Superior temporal gyrus (tissue), 1 donor: ENCODE data around the gene DLX5.

Experiments used
- DNase-seq: peaks from one replicate; pipeline ENCODE4 v3.0.0-alpha.2; 2016; ENCODE audit errors: extremely low spot score

DLX5 gene

DNA sequence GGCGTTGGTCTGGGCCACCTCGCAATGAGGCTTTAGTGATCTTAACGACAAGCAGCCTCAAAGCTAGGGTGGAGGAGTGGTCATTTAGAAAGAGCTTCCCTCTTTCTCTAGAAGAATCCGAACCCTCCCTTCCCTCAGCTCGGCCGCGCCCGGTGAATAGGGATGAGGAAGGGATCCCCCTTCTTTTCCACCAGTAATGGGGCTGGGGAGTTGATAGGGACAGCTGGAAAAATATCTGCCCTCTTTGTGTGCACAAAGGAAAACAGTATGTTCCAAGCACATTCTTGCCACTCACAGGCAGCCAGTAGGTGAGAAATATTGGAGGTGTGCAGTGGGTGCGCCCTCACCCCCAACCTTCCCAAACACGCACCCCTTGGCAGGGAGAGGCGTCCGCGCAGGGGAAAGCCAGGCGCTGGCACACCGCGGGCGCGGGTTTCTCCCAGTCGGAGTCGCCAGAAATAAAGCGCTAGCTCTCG, 6.5 kb downstream of the DLX5 start:
- no peak for DNase-seq

DNA sequence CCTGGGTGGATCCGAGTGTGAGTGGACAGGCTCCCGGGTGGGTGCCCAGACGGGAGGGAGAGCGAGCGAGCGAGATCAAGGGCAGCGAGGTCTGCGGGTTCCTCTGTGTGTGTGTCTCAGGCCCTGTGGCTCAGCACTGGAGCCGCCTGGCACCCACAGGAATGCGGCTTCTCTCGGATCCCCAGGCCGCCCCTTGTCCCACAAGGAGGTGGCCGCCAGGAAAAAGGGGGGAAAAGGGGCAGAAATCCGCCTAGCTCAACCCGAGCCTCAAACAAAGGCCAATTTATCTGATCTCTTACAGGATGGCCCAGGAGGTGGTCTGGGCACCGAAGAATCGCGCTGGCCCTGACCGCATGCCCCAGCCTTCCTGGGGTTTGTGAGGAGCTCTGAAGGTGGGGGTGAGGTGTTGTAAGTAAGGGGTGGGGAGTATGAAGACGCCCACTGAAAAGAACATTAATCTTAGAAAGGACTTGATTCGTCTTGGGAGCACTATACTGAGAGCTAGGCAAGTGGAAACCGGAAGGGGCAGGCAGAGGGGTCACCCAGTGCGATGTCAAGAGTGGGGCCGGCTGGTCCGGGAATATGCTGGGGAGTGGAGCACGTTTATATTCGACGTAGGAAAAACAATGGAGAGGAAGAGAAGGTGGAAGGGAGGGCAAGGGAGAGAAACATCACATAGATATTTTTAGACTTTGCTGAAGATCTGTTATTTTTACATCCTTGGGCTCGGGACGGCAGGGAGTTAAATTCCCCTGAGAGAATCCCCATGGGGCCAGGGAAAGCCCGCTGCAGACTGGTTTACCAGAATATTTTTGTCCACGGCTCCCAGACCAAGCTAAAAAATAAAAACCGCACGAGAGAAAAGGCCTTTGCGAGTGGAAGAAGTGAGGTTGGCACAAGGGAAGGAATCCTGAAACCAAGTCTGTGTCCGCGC, 7.2 kb downstream of the DLX5 start:
- no peak for DNase-seq

DNA sequence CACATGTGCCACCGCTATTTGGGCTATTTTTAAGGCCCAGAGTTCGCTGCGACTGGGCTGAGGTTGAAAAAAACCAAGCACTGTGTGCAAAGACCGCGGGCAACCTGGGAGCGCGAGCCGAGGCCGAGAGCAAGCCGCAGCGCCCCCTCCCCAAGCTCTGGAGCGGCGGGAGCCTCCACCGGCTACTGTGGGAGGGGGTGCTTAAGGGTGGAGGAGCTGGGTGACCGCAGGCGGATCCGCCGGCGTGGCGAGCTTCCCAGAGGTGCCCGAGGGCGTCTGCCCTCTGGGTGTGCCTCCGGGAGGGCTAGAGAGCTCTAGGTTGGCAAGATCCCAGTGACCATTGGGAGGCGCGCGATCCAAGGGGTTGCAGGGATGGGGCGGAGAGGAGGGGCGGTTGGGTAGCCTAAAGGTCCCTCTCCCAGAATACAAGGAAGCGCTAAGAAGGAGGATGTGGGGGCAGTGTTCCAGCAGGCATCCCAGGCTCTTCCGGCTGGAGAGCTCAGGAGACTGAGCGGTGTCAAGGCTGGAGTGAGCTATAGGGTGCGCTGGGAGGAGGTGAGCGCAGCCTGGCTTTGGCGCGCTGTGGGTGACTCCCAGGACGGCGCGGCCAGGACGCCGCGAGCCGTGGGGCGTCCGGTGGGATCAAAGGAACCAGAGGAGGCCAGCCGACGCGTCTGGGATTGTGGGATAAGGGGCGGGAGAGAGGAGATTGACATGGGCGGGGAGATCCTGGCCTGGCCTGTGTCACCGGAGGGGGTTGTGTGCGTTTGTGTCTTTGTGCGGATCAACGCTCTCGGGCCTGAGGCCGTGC, 8.0 kb downstream of the DLX5 start:
- no peak for DNase-seq

DNA sequence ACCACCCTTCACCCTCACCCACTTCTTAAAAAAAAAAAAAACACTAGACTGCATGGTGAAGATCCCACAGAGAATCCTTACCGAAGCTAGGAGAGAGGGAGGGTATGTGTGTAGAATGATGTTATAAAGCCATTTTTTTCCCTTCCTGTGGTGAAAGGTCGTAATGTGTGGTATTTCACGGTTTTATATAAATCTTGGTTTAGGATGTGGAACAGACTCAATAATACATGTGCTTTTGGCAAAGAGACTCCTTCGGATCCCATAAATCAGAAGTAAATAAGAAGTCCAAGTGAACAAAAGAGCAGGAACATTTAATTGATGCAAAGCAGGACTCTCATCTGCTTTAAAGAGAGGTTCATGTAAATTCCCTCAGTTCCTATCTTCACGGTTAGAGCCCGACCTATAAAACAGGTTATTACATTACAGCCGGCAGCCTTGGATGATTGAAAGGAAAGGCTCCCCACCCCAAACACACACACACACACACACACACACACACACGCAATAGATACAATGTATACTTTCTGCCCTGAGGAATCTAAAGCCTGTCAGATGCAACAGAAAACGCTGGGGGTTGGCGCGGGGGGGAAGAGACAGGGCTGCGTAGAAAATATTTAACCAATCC, 8.8 kb downstream of the DLX5 start:
- DNase-seq: no peak

DNA sequence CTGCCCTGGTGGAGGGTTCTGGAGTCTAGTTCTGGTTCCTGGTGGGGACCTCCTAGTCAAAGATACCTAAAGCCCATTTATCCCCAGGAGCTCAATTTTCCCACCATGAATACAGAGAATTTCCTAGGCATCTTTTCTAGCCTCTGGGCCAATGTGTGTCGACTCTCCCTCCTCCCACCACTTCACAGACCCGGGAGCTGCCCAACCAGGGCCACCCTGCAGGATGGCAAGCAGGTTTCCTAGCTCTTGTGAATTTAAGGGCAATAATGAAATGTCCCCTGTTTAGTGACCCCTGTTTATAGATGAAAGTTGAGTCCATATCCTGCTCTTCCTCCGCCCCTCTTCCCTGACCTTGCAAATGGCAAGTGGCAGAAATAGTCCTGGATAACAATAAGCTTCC, 9.4 kb downstream of the DLX5 start:
- DNase-seq: no peak

DNA sequence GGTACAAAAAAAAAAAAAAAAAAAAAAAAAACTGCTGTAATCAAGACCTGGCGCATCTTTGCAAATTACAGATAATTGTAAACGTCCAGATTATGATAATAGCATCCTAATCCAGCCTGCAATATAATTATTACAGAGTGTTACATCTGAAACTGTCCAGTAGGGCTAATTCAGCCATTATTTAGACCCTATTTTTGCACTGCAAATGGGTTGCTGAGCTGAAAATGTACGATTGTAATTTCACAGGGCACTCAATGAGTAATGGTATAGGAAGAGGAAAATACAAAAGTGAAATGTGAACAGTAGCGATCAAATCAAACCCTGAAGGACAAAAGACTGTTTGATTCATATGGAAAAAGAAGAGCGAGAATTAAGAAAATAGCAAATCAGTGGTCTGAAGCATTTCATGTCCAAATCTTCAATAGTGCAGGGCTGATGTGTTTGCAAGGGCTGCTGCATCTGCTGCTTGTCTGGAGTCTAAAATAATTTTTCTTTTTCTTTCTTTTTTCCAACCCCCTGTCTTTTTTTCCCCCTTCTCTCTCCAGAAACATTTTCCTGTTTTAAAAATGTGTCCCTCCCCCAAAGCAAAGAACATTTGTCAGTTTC, 10.4 kb downstream of the DLX5 start:
- no peak for DNase-seq

DNA sequence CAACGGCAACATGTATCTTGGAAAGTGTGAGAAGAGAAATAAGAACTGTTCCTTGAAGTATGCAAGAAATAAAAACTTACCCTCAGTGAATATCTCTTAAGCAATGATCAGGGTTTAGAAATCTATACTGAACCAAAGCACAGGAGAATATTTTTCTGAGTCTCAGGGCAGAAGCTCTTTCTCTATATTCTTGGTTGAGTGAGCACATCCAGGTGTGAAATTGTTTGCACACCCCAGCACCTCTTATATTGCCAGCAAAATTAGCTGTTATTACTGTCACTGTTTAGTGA, 10.8 kb downstream of the DLX5 start:
- no peak for DNase-seq

DNA sequence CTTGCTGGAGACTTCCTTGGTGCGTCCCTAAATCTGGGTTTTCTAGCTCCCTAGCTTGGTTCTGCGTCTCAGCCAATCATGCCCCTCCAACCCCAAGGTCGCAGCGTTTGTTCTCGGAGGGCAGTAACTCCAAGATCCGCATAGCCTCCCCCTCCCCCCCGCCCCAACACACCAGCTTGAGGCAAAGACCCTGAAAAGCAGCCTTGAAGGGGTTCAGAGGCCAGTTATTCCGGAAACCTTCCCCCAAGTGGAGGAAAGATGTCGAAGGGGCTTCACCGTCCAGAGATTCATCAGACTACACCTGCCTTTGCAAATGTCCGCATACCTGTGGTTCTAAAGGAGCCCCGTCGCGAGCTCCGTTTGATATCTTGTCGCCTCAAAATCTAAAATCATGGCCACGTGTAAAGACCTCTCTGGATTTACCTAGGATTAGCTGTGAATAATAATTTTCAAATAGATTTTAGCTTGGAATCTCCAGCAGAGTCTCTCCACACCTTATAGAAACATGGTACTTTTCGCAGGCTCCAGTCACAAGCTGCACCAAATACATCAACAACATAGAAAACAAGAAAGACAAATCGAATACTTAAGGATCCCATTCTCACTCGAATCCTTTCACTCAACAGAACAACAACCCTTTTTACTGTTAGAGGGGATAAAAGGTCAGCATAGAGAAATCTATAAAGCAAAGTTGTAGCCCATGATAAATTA, 11.3 kb downstream of the DLX5 start:
- no peak for DNase-seq

DNA sequence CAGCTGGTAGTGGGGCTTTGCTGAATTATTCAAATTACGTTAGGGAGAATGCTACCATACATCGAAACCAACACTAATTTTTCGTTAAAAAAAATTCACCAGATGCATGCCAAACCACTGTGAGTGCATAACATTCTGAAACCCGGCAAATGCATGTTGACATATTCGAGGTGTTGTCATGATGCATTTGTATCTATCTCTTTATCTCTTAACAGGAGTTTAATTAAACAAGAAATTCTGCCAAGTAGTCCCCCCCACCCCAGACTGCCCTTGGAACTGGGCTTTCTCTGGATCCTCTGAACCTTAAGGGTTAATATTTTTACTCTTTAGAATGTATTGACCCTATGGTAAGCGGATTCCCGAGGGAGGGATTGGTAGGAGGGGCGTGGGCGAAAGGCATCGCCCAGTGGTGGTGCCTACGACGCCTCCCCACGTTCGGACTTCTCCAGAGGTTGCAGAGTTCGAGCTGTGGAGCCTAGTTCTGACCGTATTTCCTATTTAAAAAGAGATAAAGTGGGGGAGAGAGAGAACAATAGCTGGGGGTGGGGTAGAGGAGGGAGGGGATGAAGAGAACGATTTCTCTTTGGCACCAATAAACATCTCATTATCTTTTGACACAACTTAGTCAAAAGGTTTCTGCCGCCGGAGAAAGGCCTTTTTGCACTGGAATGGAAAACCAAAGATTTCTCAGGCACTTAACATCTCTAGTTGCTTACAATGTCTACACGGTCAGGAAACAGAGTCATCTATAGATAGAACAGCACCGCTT, 12.1 kb downstream of the DLX5 start:
- DNase-seq: no peak

DNA sequence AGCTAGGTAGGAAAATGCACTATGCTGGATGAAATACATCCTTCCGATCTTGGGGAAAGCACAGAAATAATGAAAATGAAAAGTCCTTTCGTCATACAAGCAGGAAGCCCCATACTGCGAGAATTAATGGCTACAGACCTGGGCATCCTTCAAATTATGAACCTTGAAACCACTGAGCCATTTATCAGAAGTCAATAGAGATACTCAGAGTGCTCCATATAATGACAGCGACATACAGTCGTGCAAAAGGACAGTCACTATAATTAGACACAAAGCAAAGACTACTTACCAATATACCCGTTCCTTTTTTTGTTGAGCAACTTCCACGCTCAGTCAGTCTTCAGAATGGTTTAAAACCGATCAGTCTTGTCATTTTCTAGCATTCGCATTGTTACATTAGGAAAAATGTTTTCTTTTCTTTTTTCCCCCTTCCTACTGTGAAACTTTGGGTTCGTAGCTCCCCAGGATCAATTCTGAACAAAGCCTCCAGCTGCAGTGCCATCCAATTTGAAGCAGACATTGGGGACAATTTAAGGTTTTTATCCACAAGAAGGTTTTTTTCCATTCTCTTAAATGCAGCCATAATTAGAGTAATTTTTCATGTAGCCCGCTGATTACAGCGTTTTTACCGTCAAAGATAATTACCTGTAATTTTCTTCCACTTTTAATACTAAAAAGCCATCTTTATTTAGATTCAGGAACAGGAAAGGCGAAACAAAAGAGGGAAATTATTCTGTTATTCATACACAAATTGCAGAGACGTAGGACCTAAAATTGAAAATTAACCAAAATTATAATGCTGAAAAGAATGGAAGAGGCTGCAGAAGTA, 12.9 kb downstream of the DLX5 start:
- no peak for DNase-seq

DNA sequence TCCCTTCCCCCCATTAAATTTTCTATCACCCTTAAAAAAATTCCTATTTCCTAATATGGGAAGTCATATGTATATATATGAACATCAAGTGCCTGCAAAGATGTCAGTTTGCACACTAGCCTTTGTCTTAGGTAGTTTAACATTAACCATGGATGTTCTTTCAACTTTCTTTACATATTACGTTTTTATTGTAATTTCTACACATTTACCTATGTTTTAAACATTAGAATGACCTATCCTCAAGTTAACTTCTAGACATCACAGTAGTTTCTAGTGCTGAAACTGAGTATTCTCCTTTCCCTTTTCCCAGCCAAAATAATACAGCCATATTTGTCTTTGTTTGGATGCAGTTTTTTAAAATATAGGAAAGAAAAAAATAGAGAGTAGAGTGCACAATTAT, 13.5 kb downstream of the DLX5 start:
- DNase-seq: no peak

DNA sequence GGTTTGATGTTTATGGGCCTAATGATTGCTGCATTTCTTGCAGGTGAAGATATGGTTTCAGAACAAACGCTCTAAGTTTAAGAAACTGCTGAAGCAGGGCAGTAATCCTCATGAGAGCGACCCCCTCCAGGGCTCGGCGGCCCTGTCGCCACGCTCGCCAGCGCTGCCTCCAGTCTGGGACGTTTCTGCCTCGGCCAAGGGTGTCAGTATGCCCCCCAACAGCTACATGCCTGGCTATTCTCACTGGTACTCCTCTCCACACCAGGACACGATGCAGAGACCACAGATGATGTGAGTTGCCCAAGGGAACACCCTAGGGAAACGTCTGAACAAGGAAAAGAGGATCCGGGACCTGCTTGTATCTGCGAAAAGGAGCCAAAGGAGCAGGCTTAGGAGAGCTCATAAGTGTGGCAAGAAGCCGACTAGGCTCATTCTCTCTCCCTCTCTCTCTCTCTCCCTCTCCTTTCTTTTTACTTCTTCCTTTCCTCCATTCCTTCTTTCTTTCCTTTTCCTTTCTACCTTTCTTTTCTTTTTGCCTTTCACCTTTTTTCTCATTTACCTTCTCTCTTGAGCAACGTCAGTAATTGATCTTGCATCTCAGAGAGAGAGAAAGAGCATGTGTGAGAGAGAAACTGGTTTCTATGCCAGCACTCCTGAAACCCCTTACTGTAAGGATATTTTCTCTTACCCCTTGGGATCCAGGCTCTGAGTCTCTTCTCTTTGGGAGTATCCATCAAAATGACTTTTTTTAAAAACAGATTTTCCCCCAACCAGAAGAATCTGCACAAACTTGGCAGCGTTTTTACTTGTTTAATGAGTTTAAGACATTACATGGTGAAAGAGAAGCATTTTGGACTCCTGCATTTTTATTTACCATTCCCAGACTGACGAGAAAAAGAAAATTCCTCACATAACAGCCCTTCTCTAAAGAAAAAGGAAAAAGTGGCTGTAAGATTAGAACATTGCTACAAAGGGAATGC, 14.6 kb downstream of the DLX5 start:
- DNase-seq: no peak

DNA sequence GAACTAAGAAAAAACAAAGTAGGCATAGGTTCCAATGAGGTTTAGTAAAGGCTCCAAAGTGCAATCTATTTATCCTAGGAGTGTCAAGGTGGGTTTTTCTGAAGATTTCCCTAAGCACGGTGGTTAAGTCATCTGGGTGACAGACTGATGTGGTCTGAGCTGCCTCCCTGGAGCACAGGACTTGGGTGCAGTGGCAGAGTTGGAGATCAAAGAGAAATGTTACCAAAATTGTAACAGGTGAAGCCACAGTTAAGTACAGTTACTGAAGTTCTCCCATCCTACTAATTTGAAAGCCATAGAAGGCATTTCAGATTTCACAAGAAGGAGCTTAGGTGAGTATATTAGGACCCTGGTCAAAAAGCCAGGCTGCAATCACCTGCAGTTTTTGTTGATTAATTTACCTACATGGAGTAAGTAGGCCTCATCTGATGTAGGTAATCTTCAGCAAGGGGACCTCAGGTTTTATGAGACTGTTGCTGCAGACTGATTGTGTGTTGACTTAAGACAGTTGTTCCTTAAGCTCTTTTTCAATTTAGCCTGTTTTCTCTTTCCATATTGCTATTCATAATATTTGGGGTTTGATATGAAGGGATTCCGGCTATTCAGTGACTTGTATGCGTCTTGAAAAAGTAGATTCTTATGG, 16.2 kb downstream of the DLX5 start:
- DNase-seq: no peak

DNA sequence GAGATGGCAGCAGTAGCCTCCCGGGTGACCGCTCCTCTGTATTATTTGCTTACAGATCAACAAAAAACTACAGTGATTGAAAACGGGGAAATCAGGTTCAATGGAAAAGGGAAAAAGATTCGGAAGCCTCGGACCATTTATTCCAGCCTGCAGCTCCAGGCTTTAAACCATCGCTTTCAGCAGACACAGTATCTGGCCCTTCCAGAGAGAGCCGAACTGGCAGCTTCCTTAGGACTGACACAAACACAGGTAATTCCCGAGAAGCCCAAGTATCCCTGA, 17.1 kb downstream of the DLX5 start:
- DNase-seq: no peak

DNA sequence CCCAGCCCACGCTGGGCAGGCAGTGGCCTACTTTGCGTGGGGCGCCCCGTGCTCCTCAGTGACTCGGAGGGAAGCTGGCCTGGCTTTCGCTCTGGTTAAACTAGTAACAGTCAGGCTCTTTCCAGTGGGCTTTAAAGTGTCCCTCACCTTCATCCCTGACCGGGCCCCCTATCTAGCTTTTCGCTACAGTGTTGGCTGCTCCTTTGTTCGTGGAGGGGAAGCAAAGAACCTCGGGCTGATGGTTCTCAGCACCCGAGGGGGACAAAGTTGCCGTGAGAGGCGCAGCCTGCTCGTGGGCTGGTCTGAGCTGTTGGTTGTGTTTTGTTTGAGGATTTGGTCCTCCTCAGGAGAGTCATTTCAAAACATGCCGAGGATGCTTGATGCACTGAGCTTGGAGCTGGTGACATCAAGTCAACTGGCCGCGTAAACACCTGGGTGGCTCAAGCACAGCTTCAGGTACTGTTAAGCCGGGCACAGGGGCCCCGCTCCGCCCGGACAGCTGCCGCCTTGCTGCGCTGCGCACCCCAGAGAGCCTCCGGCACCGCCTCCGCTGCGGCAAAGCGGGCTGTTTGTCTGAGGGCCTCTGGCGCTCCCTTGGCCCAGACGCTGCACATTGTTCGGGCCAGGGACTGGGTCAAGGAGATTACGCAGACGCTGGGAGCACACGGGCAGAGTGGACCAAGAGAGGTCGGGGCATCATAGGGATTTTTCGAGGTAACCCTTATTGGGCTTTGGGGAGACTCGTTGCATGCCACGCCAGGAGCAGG, 17.6 kb downstream of the DLX5 start:
- DNase-seq: no peak

DNA sequence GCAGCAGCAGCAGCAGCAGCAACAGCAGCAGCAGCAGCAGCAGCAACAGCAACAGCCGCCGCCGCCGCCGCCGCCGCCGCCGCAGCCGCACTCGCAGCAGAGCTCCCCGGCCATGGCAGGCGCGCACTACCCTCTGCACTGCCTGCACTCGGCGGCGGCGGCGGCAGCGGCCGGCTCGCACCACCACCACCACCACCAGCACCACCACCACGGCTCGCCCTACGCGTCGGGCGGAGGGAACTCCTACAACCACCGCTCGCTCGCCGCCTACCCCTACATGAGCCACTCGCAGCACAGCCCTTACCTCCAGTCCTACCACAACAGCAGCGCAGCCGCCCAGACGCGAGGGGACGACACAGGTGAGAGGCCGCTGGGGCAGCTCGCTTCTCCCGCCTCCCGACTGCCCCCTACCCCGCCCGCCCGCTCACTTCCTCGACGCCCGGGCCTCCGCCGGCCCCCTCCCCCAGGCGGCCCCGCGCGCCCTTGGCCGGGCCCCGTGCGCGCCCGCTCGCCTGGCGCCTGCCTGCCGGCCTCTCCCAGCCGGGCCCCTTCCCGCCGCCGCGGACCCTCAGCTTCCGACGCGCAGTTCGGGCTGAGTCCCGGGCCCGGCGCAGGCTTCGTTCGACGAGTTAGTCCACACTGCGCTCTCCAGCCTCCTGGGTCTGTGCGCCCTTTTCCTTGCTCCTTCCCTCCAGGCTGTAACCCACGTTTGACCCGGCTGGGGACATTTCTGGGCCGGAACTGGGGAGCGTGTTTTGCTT, 18.4 kb downstream of the DLX5 start:
- no peak for DNase-seq
